ENCODE data around the gene AGAP1. TPM values are rescaled to one million over a fixed set of nuclear protein-coding genes. Genes with fewer than 3 reads are reported as not detected.

AGAP1 gene
- total RNA-seq, 4 donors from 2014 or later: 33.7 to 39.9 (median 35.6) TPM

- Histone ChIP-seq H3K36me3 (peaks cover 0 to 50% (median 0%) of the 10 kb centered on the region in 3 donors), H3K4me3 (no peak overlapping the region), H3K27me3 (no peaks in the 10 kb centered on the region), H3K4me1 (no peaks in the 10 kb centered on the region), H3K27ac (no peak overlapping the region), H3K9me3 (no peaks in the 10 kb centered on the region)
- DNase-seq (ENCODE audit: low spot score in 2 of 2): no peak
- TF ChIP-seq EP300 (IDR thresholded peaks at IDR 0.05) (no peak), POLR2A (IDR thresholded peaks at IDR 0.05) (no peak), CTCF (IDR thresholded peaks at IDR 0.05) (no peak)
- WGBS, 2 donors: 86 to 91% methylated on average over 3 of the region's 3 CpGs
Observed at GRCh38 chr2:235883675-235884074, 389.8 kb downstream of the AGAP1 start.

- Histone ChIP-seq H3K27me3 (no peaks in the 10 kb centered on the region), H3K27ac (no peak overlapping the region), H3K4me1 (no peaks in the 10 kb centered on the region), H3K36me3 (peaks cover 0 to 88% (median 0%) of the 10 kb centered on the region in 3 donors), H3K9me3 (no peaks in the 10 kb centered on the region), H3K4me3 (no peak overlapping the region)
- DNase-seq (ENCODE audit: low spot score in 2 of 2): no peak
- WGBS, 2 donors: 88 to 93% methylated on average over 5 of the region's 5 CpGs
- no peak for TF ChIP-seq POLR2A (IDR thresholded peaks at IDR 0.05)
Observed at GRCh38 chr2:235889302-235889630, 395.4 kb downstream of the AGAP1 start.

GRCh38 chr2:235893129-235893698, 399.4 kb downstream of the AGAP1 start:
- peaks cover 0 to 4% (median 0%) of the 10 kb centered on the region in 4 donors for H3K9me3 ChIP-seq

GRCh38 chr2:235894839-235895238, 401.0 kb downstream of the AGAP1 start:
- no peaks in the 10 kb centered on the region for H3K4me1 ChIP-seq
- WGBS, 2 donors: 82 to 83% methylated on average over 10 of the region's 10 CpGs
- H3K9me3 ChIP-seq: peaks cover 0 to 4% (median 0%) of the 10 kb centered on the region in 4 donors
- no peak overlapping the region for H3K4me3 ChIP-seq
- H3K27me3 ChIP-seq: no peaks in the 10 kb centered on the region
- no peak overlapping the region for H3K27ac ChIP-seq
- H3K36me3 ChIP-seq: peaks cover 0 to 66% (median 0%) of the 10 kb centered on the region in 3 donors
- DNase-seq (ENCODE audit: low spot score in 2 of 2): no peak
- no peak for TF ChIP-seq POLR2A (IDR thresholded peaks at IDR 0.05)

More at GRCh38 chr2:235893129-235893698, 399.4 kb downstream of the AGAP1 start:
- Histone ChIP-seq H3K4me3 (no peak overlapping the region), H3K27me3 (no peaks in the 10 kb centered on the region), H3K4me1 (no peaks in the 10 kb centered on the region), H3K27ac (no peak overlapping the region), H3K36me3 (peaks cover 0 to 80% (median 0%) of the 10 kb centered on the region in 3 donors)
- 96 to 97% methylated on average over 27 of the region's 27 CpGs for WGBS, 2 donors
- no peak for DNase-seq (ENCODE audit: low spot score in 2 of 2)
- TF ChIP-seq CTCF (IDR thresholded peaks at IDR 0.05): no peak
- no peak for TF ChIP-seq EP300 (IDR thresholded peaks at IDR 0.05)
- TF ChIP-seq POLR2A (IDR thresholded peaks at IDR 0.05): no peak

GRCh38 chr2:235896061-235896460, 402.2 kb downstream of the AGAP1 start:
- Histone ChIP-seq H3K4me3 (no peak overlapping the region), H3K9me3 (peaks cover 0 to 4% (median 0%) of the 10 kb centered on the region in 4 donors), H3K27ac (no peak overlapping the region), H3K4me1 (no peaks in the 10 kb centered on the region), H3K27me3 (no peaks in the 10 kb centered on the region), H3K36me3 (peaks cover 0 to 64% (median 0%) of the 10 kb centered on the region in 3 donors)
- WGBS, 2 donors: 98 to 99% methylated on average over 2 of the region's 2 CpGs
- no peak for DNase-seq (ENCODE audit: low spot score in 2 of 2)
- no peak for TF ChIP-seq POLR2A (IDR thresholded peaks at IDR 0.05)
- TF ChIP-seq EP300 (IDR thresholded peaks at IDR 0.05): no peak
- no peak for TF ChIP-seq CTCF (IDR thresholded peaks at IDR 0.05)

- Histone ChIP-seq H3K4me1 (no peaks in the 10 kb centered on the region), H3K9me3 (peaks cover 0 to 4% (median 0%) of the 10 kb centered on the region in 4 donors), H3K36me3 (peaks cover 0 to 48% (median 0%) of the 10 kb centered on the region in 3 donors), H3K4me3 (no peak overlapping the region), H3K27ac (no peak overlapping the region), H3K27me3 (no peaks in the 10 kb centered on the region)
- DNase-seq (ENCODE audit: low spot score in 2 of 2): no peak
- TF ChIP-seq POLR2A (IDR thresholded peaks at IDR 0.05): no peak
- TF ChIP-seq EP300 (IDR thresholded peaks at IDR 0.05): no peak
- no peak for TF ChIP-seq CTCF (IDR thresholded peaks at IDR 0.05)
- 61 to 67% methylated on average over 8 of the region's 8 CpGs for WGBS, 2 donors
Observed at GRCh38 chr2:235897992-235898391, 404.1 kb downstream of the AGAP1 start.
